ENCODE data around the gene CLDND1. TPM values are rescaled to one million over a fixed set of nuclear protein-coding genes. Genes with fewer than 3 reads are reported as not detected.

CLDND1 gene
- total and polyA plus RNA-seq, 2 of the 13 experiments (the other 11 are each of a cell fraction or from before 2014, with no cell fraction given), result 50.8 to 121 TPM

GRCh38 chr3:98542623-98543022, 19.9 kb upstream of the CLDND1 start (continued):
- TF ChIP-seq DDIT3 (CRISPR knock-in tag; IDR thresholded peaks at IDR 0.05), result no peak

- DNase-seq (ENCODE audit: low spot score), result no peak
- no peaks in the 10 kb centered on the region for H3K36me3 ChIP-seq (replicated peaks in 1 of 2; ENCODE audit: control insufficient read depth in 1 of 2, insufficient read depth in 2 of 2, low read length in 2 of 2)
- TF ChIP-seq NR2C2 (CRISPR knock-in tag; IDR thresholded peaks at IDR 0.05; ENCODE audit: borderline replicate concordance) (no peak), ZNF33B (CRISPR knock-in tag; IDR thresholded peaks at IDR 0.05) (no peak), ZSCAN5A (CRISPR knock-in tag; IDR thresholded peaks at IDR 0.05; ENCODE audit: borderline replicate concordance) (no peak), DMTF1 (CRISPR knock-in tag; IDR thresholded peaks at IDR 0.05) (no peak), ZNF687 (CRISPR knock-in tag; IDR thresholded peaks at IDR 0.05) (no peak), BRCA1 (CRISPR knock-in tag; IDR thresholded peaks at IDR 0.05) (no peak), BCLAF1 (IDR thresholded peaks at IDR 0.05) (no peak), CEBPG (CRISPR knock-in tag; IDR thresholded peaks at IDR 0.05) (no peak), REXO4 (CRISPR knock-in tag; IDR thresholded peaks at IDR 0.05; ENCODE audit: borderline replicate concordance) (no peak), NPAS2 (CRISPR knock-in tag; IDR thresholded peaks at IDR 0.05; ENCODE audit: borderline replicate concordance) (no peak), ZNF350 (CRISPR knock-in tag; IDR thresholded peaks at IDR 0.05; ENCODE audit: borderline replicate concordance, low read depth) (no peak)
Observed at GRCh38 chr3:98541695-98542094, 19.0 kb upstream of the CLDND1 start.

More at GRCh38 chr3:98541695-98542094, 19.0 kb upstream of the CLDND1 start:
- ChIA-PET CTCF (ENCODE audit: low intra/inter-chr PET ratio, low total read pairs) (no interaction called here), POLR2A (no interaction called here)
- in situ Hi-C loops (cut with HindIII; ENCODE audit: extremely low pct_ligation_motif_present, low pct_unique_long_range_greater_than_20kb) (no loop called here), intact Hi-C loops (cut with micrococcal nuclease; ENCODE audit: unreplicated experiment) (no loop called here)
- Histone ChIP-seq H3K27ac (ENCODE audit: extremely low read length, insufficient read depth, low read length) (no peak overlapping the region), H3K4me3 (replicated peaks in 1 of 3; ENCODE audit: insufficient read depth in 1 of 3, low read depth in 2 of 3, low read length in 3 of 3) (no peak overlapping the region), H3K9ac (ENCODE audit: insufficient read depth, low read depth, low read length) (no peak overlapping the region), H3K4me2 (ENCODE audit: low read depth, low read length) (no peak overlapping the region), H3K79me2 (ENCODE audit: insufficient read depth, low read length) (no peaks in the 10 kb centered on the region), H3K9me3 (ENCODE audit: low read length) (no peaks in the 10 kb centered on the region), H2AFZ (ENCODE audit: low read length) (no peak overlapping the region), H3K4me1 (ENCODE audit: insufficient read depth, low read length) (peaks cover 6% of the 10 kb centered on the region; the same call in 1 of the 2 replicates), H3K27me3 (ENCODE audit: control insufficient read depth in 1 of 2, insufficient read depth in 2 of 2, low read length in 2 of 2) (no peaks in the 10 kb centered on the region), H4K20me1 (ENCODE audit: insufficient read depth, low read length) (no peaks in the 10 kb centered on the region)
- no peak for FAIRE-seq
- whole genome bisulfite sequencing (ENCODE audit: low lambda C conversion rate), result 91% methylated on average over 1 of the region's 1 CpG
- no TSS peak for BruUV-seq (replicated peaks)
- no peak for ATAC-seq

All from HepG2 (cell line).